ENCODE results near the gene PLCB4.

PLCB4 gene

DNA sequence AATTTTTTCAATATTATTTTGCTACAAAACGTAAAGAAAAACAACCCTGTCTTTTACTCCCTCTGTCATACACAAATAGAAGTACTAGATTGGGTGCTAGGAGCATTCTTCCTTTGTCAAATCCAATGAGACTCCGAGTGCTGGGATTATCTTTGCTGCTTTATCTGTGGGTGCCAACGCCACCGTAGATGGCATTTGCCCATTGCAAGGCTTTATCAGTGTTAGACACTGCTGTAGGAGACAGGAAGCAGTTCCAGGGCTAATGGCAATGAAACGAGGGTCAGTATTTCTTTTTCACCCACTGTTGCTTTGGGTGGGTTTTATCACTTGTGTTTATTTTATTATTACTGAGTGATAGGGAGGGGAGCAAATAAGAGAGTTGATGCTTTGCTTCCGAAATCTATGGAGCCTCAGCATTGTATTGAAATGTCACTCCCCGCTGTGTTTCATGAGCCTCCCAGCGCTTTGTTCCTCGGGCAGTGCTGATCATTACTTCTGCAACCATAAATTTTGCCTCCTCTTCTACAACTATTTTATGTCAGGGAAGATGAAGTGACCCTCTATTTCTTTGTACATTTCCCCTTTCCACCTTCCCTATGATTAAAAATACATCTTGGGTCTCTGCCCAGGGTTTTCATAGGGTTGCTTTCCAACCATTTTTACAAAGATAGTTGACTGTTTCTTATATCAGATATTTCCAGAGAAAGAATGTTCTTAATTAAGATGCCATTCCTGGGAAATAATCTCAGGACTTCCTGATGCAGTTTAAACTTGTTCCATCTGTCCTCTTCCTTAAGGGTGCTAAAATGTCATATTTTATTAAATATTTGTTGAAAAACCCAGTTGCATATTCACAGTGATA, 358.8 kb downstream of the PLCB4 start:
- no peak overlapping the region for H3K4me3 ChIP-seq
- TF ChIP-seq, protein P1, sequence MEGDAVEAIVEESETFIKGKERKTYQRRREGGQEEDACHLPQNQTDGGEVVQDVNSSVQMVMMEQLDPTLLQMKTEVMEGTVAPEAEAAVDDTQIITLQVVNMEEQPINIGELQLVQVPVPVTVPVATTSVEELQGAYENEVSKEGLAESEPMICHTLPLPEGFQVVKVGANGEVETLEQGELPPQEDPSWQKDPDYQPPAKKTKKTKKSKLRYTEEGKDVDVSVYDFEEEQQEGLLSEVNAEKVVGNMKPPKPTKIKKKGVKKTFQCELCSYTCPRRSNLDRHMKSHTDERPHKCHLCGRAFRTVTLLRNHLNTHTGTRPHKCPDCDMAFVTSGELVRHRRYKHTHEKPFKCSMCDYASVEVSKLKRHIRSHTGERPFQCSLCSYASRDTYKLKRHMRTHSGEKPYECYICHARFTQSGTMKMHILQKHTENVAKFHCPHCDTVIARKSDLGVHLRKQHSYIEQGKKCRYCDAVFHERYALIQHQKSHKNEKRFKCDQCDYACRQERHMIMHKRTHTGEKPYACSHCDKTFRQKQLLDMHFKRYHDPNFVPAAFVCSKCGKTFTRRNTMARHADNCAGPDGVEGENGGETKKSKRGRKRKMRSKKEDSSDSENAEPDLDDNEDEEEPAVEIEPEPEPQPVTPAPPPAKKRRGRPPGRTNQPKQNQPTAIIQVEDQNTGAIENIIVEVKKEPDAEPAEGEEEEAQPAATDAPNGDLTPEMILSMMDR (IDR thresholded peaks at IDR 0.05): no peak
- no peak overlapping the region for H3K27ac ChIP-seq
- DNase-seq (ENCODE audit: low spot score): no peak

- DNase-seq (ENCODE audit: low spot score): no peak
- TF ChIP-seq, protein P1 (IDR thresholded peaks at IDR 0.05): no peak
- H3K27ac ChIP-seq: no peak overlapping the region
- no peak overlapping the region for H3K4me3 ChIP-seq
Observed at GRCh38 chr20:9428292-9428607, 359.4 kb downstream of the PLCB4 start.

- Histone ChIP-seq H3K27ac (no peak overlapping the region), H3K4me3 (no peak overlapping the region)
- no peak for DNase-seq (ENCODE audit: low spot score)
- TF ChIP-seq, protein P1 (IDR thresholded peaks at IDR 0.05): no peak
Observed at GRCh38 chr20:9439806-9440205, 370.9 kb downstream of the PLCB4 start.

DNA sequence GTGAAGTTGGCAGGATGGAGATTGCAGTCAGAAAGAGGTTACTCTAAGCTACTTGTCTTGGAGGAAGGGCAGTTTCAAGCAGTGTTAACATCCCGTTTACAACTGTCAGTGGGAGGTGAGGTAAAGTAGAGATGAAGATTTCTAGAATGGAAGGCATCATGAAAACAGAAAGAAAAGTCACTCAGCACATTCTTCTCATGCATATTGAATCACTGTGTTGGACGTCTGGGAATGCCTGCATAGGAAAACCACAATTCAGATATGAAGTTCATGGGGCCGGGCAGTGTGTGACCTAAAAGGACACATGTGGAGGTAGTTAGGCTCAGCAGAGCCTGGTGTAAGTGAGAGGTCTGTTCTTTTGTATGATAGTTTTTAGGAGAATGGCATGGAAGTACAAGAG, 372.0 kb downstream of the PLCB4 start:
- no peak overlapping the region for H3K4me3 ChIP-seq
- TF ChIP-seq, protein P1 (IDR thresholded peaks at IDR 0.05): no peak
- DNase-seq (ENCODE audit: low spot score): no peak
- no peak overlapping the region for H3K27ac ChIP-seq

- Histone ChIP-seq H3K27ac (no peak overlapping the region), H3K4me3 (no peak overlapping the region)
- TF ChIP-seq, protein P1 (IDR thresholded peaks at IDR 0.05): no peak
- DNase-seq (ENCODE audit: low spot score): no peak
Observed at GRCh38 chr20:9441948-9442347, 373.1 kb downstream of the PLCB4 start.

- TF ChIP-seq, protein P1 (IDR thresholded peaks at IDR 0.05): no peak
- H3K4me3 ChIP-seq: no peak overlapping the region
- no peak overlapping the region for H3K27ac ChIP-seq
- DNase-seq (ENCODE audit: low spot score): no peak
Observed at GRCh38 chr20:9442858-9443257, 374.0 kb downstream of the PLCB4 start.

GRCh38 chr20:9444921-9445320, 376.0 kb downstream of the PLCB4 start:
- DNase-seq (ENCODE audit: low spot score): no peak
- Histone ChIP-seq H3K27ac (no peak overlapping the region), H3K4me3 (no peak overlapping the region)
- TF ChIP-seq, protein P1 (IDR thresholded peaks at IDR 0.05): no peak

Measured in coronary artery (tissue), 2 donors.